Stimulated activated CD8-positive, alpha-beta memory T cell treated with anti-CD3 and anti-CD28 coated beads, Interleukin-15, amount 100 ng/mL, for 24 hours (primary cell): Measurements from ENCODE around the gene SLC16A14.
"Not testable (repeated sequence)": the region's sequence is repeated elsewhere in the genome, so short reads cannot be mapped to it uniquely, and the experiment has no call there.

Experiments used
- DNase-seq: peaks from one replicate; pipeline ENCODE4 v3.0.0-alpha.2; 2020; ENCODE audit warnings: low read depth

The SLC16A14 gene, protein sequence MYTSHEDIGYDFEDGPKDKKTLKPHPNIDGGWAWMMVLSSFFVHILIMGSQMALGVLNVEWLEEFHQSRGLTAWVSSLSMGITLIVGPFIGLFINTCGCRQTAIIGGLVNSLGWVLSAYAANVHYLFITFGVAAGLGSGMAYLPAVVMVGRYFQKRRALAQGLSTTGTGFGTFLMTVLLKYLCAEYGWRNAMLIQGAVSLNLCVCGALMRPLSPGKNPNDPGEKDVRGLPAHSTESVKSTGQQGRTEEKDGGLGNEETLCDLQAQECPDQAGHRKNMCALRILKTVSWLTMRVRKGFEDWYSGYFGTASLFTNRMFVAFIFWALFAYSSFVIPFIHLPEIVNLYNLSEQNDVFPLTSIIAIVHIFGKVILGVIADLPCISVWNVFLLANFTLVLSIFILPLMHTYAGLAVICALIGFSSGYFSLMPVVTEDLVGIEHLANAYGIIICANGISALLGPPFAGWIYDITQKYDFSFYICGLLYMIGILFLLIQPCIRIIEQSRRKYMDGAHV

DNA sequence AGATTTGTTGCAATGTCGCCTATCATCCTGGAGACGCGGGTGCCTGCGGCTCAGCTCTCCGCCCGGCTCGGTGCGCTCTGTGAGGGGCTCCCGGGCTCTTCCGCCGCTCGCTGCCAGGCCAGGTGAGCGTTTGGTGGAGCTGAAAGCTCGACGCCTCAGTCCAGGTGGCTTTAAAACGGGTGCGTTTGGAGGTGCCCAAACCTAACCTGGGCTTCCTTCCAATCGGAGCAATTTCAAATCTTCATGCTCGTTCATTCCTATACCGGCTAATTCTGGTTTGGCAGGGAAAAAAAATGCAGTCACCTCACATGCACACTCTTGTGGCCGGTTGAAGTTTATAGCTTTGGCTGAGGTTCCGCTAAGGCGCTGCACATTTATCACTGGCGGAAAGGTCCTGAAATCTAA lies at the start of gene SLC16A14:
Gene SLC16A14 (minus strand): TSS at position 274 of the 405 bp plus-strand sequence. CDS start 9,572 bp downstream, outside the sequence.
- no peak for DNase-seq

DNA sequence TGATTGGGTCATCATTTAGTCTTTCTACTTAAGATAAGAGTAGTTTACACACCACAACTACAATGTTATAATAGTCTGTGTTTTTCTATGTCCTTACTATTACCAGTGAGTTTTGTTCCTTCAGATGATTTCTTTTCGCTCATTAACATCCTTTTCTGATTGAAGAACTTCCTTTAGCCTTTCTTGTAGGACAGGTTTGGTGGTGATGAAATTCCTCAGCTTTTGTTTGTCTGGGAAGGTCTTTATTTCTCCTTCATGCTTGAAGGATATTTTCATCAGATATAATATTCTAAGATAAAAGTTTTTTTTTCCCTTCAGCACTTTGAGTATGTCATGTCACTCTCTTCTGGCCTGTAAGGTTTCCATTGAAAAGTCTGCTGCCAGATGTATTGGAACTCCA lies 38.0 kb upstream of the SLC16A14 start:
- DNase-seq = no peak

DNA sequence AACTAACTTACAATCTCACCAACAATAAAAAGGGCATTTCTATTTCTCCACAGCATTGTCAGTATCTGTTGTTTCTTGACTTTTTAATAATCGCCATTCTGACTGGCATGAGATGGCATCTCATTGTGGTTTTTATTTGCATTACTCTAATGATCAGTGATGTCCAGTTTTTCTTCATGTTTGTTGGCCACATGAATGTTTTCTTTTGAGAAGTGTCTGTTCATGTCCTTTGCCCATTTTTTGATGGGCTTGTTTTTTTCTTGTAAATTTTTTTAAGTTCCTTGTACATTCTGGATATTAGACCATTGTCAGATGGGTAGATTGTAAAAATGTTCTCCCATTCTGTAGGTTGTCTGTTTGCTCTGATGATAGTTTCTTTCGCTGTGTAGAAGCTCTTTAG lies 33.2 kb upstream of the SLC16A14 start:
- DNase-seq = not testable (repeated sequence)

DNA sequence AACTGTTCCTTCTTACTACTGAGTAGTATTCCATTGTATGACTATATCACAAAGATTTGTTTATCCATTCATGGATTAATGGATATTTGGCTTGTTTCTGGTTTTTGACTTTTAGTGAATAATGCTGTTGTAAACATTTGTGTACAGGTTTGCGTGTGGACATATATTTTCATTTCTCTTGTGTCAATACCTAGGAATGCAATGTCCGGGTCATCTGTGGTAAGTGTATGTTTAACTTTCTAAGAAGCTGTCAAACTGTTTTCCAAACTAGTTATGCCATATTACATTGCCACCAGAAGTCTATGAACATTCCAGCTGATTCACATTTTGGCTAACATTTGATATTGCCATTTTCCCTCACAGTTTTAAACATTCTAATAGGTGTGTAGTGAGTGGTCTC lies 29.1 kb upstream of the SLC16A14 start:
- DNase-seq = no peak

DNA sequence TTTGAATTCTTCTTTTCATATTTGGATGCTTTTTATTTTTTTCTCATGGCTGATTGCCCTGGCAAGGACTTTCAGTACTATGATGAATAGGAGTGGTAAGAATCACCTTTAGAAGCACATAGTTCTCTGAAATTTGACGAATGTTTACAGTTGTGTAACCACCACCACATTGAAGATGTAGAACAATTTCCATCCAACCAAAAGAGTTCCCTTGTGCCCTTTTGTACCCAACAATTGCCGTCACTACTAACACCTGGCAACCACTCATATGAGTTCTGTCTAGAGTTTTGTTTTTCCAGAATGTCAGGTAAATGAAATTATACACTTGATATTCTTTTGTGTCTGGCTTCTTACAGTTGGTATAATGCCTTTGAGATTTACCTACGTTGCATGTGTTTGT lies 28.7 kb upstream of the SLC16A14 start:
- no peak for DNase-seq

DNA sequence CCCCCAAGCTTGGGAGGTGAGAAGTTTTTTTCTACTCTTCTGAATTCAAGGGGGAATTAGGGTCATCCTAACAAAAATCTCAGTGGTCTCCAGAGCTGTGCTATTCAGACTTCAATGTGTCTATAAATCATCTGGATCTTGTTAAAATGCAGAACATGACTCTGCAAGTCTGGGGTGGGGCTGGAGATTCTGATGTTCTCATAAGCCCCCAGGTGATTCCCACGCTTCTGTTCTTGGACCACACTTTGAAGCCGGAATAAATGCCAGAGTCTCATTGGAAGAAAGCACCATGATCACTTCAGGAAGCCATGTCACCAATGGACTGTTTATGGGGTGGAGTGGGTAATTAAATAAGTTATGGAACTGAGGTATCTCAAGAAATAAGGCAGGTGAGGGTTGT lies 22.2 kb upstream of the SLC16A14 start:
- DNase-seq = no peak

DNA sequence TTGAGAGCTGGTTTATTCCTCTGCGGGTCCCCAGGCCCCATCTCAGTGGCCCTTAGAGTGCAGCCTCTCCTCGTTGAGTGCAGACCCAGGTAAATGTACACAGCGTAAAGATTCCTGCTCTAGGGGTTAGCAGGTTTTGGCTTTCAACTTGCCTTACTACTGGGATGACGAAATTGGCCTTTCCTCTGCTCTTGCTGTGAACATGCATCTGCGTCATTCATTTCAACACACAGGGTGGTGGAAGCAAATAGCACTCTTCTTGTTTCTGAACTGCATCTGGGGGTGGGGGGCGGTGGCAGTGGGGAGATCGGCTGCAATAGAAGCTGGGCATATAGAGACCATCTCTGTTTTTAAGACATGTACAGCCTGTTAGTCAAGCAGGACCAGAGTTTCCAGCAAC lies 16.5 kb upstream of the SLC16A14 start:
- DNase-seq = no peak

DNA sequence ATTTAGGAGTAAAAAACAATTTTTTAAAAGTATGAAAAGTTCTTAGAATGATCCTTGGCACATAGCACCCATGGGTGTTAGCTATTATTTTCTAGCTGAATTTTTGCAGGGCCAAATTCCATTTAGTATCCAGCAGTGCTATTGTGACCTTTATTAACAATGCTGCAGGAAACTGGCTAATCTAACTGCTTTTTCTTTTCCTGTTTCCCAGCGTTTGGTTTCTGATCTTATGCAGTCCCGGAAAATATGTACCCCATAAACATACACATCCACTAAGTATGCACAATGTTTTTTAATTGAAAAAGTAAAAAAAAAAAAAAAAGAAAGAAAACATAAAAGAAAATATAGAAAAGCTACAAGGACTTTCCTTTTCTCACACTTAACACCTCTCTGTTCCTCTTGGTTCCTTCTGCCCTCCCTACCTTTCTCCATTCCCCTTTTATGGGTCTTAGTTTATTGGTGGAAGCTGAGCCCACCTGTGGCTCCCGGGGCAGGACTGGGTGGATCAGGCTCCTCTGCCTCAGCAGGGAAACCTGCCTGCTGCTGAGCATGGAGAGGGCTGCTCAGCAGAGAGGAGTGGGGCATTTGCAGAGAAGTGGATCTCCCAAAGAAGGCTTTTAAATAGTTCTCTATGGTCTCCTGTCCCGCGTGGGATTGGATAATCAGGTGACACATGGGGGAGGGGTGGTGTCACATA lies 9.3 kb upstream of the SLC16A14 start:
- DNase-seq = no peak

DNA sequence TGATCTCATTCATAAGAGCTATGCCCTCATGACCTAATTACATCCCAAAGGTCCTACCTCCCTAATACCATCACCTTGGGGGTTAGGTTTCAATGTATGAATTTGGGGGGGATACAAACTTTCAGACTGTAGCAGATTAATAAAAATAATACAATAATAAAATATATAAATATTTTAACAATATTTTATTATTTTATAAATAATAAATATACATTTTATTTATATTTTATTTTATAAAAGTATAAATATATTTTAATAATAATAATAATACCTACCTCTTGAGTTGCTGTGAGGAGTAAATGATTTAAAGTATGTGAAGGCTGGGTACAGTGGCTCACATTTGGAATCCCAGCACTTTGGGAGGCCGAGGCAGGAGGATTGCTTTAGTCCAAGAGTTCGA lies 8.1 kb upstream of the SLC16A14 start:
- no peak for DNase-seq

DNA sequence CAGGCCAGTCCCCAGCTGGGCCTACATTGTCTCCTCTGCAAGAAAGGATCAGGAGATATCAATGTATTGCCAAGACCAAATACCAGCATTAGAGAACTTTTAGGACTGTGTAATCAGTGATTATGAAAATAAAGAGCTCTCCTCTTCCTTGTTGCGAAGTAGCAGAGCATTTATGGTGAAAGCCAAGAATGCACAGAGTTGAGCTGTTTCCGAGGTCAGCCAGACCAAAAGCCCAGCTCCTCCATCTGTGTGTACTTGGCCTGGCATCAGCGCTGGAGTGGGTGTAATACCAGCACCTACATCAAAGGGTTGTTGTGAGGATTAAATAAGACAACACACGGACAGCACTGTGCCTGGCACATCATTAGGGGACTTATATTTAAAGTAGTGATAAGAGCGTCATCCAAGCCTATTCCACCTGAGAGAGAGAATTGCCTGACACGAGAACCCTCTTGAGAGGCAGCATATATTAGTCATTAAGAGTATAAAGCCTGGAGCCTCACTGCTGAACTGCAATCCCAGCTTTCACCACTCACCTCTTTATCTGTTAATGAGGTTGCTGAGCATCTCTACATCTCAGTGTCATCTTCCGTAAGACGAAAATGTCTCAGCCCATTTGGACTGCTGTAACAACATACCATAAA lies 7.4 kb upstream of the SLC16A14 start:
- DNase-seq = no peak

DNA sequence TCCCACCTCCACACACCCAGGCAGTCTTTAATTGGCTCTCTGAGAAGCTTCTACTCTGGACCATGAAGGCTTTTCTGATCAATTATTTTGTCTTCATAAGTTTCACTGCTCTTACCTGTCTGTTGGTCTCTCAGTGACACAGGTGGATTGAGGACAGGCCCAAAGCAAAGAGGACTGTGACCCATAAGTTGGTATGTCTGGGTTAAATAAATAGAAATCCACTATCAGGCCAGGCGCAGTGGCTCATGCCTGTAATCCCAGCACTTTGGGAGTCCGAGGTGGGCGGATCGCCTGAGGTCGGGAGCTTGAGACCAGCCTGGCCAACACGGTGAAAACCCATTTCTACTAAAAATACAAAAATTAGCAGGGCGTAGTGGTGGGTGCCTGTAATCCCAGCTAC lies 2.7 kb upstream of the SLC16A14 start:
- DNase-seq = no peak

DNA sequence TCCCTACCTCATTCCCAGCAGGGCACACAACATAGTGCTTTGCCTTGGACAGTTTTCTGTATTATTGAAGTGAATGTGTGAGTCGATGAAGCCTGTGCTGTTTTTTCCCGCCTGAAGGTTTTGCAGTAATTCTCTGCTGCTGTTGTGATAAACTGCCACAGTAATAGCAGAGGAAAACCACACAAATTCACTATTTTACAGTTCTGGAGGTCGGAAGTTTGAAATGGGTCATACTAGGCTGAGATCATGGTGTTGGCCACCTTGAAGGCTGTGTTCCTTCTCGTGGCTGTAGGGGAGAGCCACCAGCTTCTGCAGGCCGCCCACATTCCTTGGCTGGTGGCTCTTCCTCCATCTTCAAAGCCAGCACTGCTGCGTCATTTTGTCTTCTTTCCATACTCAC lies 678 bp upstream of the SLC16A14 start:
- DNase-seq = no peak

DNA sequence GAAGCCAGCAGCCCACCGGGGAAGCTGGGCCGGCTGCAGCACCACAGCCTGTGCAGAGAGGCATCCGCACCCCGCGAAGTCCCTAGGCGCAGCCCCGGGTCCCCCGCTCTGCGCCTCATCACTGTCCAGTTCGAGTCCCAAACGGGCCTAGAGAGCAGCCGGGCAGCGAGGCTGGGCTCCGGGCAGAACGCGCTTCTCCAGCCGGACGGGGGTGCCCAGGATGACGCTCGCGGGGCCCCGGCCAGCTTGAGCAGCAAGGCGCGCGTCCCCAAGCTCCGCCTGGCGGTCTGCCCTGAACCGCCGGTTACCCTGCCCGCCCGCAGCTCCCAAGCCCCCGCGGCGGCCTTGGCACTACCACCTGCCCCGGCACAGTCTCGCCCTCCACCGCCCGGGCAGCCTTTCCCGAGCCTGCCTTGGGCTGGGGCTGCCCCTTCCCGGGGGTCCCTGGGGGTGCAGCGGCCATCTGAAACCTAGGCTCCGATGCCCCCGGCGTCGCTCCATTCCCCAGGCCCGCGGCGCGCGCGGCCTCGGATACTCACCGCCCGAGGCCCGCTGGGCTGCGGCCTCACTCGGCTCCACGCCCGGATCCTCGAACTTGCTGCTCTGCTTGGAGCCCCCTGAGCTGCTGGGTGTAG lies 591 bp downstream of the SLC16A14 start:
- no peak for DNase-seq

DNA sequence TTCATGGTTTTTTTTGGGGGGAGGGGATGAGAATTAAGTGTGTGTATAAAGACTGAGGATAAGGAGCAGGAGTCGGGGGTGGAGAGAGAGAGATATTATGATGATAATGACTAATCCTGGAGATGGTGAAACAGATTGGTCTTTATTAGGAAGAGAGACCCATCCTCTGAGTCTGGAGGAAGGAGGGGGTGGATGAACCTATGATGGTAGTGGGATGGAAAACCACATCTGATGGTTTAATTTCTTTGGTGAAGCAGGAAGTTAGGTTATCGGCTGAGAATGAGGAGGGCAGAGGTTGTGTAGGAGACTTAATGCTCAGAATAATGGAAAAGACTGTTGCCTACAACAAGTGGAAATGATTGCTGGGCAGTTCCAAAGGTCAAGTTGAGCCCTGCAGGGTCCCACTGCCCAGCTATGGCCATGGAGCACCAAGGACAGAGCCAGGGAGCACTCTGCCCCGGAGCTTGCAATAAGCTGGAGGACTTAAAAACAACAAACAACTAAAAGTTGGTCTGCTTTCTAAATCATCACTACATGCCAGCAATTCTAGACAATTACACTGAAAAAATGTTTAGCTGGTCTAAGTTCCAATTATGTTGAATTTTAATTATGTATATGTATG lies 7.9 kb downstream of the SLC16A14 start:
- DNase-seq = no peak

DNA sequence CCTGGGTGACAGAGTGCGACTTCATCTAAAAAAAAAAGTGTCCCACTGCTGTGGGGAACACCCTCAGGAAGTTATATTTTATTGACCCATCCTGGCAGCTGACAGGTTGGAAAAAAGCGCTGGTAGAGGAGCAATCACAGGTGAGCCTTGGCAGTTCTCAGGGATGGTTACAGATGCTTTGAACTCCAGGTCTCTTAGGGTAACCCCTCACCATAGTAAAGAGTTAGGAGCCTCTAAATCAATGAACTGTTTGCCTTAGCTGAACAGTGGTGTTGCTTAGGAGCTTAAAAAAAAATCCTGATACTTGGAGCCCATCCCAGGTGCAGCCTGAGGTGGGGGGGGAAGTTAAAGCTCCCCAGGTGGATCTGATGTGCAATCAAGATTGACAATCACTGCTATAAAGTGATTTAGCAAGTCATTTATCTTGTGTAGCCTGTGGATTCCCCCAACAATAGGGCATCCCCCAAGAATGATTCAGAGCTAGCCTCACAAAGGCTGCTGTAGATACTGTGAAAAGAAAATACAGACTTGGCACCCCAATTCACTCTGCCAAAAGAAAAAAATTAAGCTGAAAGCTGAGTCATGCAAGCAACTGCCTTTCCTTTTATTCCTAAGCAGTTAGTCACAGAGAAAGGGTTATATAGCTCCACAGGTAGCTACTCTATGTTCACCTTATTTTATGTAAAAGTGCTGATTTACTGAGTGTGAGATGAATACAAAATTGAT lies 14.8 kb downstream of the SLC16A14 start:
- DNase-seq = no peak

DNA sequence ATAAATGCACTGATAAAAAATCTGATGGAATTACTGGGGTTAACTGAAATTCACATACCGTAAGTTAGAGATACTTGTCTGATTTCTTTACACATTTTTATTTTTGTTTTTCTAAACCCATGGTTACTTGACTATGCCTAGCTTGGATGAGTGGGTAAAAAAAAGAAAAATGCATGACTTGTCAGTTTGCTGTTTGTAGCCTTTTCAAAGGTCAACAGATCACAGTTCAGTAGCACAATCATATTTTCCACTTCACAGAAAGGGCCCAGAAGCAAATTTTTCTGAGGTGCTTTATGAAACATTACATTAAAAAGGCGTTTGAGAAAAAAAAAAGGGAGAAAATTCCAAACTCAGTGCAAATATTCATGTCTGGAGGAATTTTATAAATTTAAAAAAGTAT lies 16.4 kb downstream of the SLC16A14 start:
- no peak for DNase-seq

DNA sequence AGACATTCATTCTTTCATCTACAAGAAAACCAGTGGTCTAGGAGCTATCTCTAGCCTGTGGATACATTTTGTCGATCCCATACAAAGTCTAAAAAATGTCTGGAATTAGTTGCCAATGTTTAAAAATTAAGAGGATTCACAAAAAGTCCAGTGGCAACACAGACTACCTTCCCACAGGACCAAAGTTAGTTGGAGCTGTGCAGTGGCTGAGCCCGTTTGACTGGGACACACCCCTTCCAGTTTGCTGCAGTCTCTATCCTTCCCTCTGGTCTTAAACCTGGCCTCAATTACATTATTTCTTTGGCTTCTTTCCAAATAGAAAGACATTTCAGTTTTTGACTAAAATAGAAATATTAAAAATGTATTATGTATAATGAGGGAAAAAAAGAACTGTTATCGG lies 18.6 kb downstream of the SLC16A14 start:
- DNase-seq = no peak

DNA sequence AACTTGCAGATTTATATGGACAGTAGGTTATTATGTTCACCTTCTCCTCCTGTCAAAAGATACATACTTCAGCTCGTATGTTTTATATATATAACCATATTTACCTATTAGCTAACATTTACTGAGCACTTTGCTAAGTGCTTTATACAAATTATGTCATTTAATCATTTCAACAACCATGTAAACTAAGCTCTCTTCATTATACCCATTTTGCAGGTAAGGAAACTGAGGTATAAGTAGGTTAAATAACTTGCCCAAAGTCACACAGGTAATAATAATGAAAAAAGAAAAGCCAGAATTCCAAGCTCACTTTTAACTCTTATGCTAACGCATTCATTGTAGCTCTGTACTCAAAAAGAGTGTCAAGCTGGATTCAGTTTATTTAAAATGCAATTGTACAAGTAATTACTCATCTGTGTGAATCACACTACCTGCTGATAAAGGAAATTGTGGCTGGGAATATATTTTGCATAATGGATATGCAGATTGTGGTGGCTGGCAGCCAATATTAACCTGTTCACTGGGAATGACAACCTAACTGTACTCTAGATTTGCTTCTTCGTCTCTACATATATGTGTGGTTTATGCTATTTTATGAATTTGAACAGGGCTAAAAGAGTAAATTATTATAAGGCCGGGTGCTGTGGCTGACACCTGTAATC lies 20.6 kb downstream of the SLC16A14 start:
- DNase-seq = no peak

DNA sequence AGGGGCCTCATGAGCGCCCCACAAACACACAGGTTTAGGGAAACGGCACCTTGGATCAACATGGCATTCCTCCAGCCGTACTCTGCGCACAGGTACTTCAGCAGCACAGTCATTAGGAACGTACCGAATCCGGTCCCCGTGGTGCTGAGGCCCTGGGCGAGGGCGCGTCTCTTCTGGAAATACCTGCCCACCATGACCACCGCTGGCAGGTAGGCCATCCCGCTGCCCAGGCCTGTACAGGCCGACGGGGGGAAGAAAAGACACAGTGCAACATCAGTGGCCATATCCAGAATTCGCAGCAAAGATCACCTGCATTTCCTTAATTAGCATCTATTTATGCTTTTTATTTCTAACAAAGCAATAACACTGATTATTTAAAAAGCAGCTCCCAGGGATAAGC lies 22.2 kb downstream of the SLC16A14 start:
- no peak for DNase-seq

DNA sequence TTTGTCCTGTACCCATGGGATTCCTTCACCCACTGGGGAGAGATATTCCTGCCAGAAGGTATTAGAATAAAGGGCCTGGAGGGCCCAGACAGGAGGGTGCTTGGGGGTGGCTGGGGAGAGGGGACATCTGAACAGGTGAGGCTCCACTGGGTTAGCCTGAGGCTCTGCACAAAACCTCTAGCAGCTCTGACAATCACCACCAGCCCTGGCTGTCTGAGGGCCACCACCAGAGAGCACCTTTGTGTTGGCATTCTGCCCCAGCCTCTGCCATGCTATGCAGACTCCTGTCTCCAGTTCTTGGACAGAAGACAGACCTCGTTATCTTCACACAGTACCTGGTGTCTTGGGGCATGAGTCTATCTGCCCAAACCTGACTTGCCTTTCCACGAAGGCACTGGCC lies 25.3 kb downstream of the SLC16A14 start:
- no peak for DNase-seq

DNA sequence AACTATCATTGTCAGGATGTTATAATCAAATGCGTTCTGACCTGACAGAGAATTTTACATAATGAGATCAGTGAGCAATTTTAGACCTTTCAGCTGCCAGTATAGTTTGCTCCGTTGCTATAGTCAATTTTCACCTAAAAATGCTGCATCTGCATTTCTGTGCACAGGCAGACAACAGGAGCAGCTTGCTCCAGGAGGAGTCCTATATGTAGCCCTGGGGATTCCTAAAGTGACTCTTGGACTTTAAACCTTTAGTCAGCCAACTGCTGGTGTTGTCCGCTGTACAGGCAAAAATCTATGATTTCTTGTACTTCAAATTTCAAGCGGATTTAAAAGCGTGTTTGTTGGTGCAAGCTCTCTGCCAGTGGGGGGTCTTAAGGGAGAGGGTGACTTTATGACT lies 25.7 kb downstream of the SLC16A14 start:
- DNase-seq = no peak
